K562 (cell line): ENCODE data around the gene IL24. TPM values are rescaled to one million over a fixed set of nuclear protein-coding genes. Genes with fewer than 3 reads are reported as not detected.

ENCODE experiments used
- ATAC-seq: fragments of 200-7000 bp; cut with Tn5 transposase; 3 replicates; pipeline ENCODE4 v1.9.1; 2020; ENCODE audit warnings: moderate library complexity
- BruUV-seq: library from RNA; stranded (reverse); fragments of 400-500 nt; replicated peaks from 2 replicates; lab custom pipeline; 2021; lab: Mats Ljungman, UMichigan
- CTCF ChIA-PET: fragments of 300-600 bp; formaldehyde crosslinking; extraction: SDS; loops from one replicate; lab custom pipeline; 2021; ENCODE audit warnings: low intra/inter-chr PET ratio; lab: Yijun Ruan, JAX
- POLR2A ChIA-PET: fragments of 300-600, 350-650 bp; sonication (Branson Sonifier 250); formaldehyde crosslinking; extraction: SDS; loops from one replicate; lab custom pipeline; 2021; ENCODE audit warnings: antibody characterized with exemption, inconsistent platforms; lab: Yijun Ruan, JAX
- DNase-seq, 4 experiments: peaks; one replicate each; pipeline versions ENCODE4 v3.0.0 to v3.0.0-alpha.2; 2011 to 2018; ENCODE audit warnings: low spot score in 3 of 4, mixed read lengths in 3 of 4; ENCODE audit errors: extremely low read depth in 1 of 4
- FAIRE-seq: peaks from 2 replicates; lab custom pipeline; 2011; peaks lifted over from hg19 to GRCh38; lab: Jason Lieb, UNC
- H2AFZ ChIP-seq: 2 replicates; pipeline ENCODE4 v1.6.0; 2011; ENCODE audit warnings: low read depth, low read length, control low read depth, inconsistent platforms
- H3K27ac ChIP-seq: fragments of 200-600 bp; 3 replicates; pipeline ENCODE4 v1.8.0; 2011; ENCODE audit warnings: low read depth, mild to moderate bottlenecking, control low read depth, inconsistent platforms, low read length, moderate library complexity, mixed read lengths; ENCODE audit errors: extremely low read depth
- H3K27me3 ChIP-seq, 2 experiments: fragments of 300-600 bp in 1 of 2; 2 replicates in 1 of 2; 3 replicates in 1 of 2; pipeline versions ENCODE4 v1.6.0 to v1.8.0; 2011; ENCODE audit warnings: inconsistent platforms in 2 of 2, low read length in 2 of 2, mild to moderate bottlenecking in 1 of 2, mixed read lengths in 1 of 2, moderate library complexity in 1 of 2; ENCODE audit not compliant: control insufficient read depth in 2 of 2, insufficient read depth in 2 of 2
- H3K36me3 ChIP-seq: fragments of 300-600 bp; 3 replicates; pipeline ENCODE4 v1.8.0; 2011; ENCODE audit warnings: mild to moderate bottlenecking, low read length, inconsistent platforms; ENCODE audit not compliant: control insufficient read depth, insufficient read depth
- H3K4me1 ChIP-seq, 2 experiments: fragments of 200-600 bp in 1 of 2; replicated peaks in 1 of 2; 2 replicates in 1 of 2; 3 replicates in 1 of 2; pipeline versions ENCODE4 v1.5.1 to v1.8.0; 2011; ENCODE audit warnings: inconsistent platforms in 2 of 2, low read length in 2 of 2, mild to moderate bottlenecking in 1 of 2, mixed read lengths in 1 of 2, moderate library complexity in 1 of 2; ENCODE audit not compliant: control insufficient read depth in 2 of 2, insufficient read depth in 2 of 2
- H3K4me2 ChIP-seq: 2 replicates; pipeline ENCODE4 v1.6.1; 2011; ENCODE audit warnings: low read length, control low read depth, inconsistent platforms, mixed read lengths; ENCODE audit not compliant: insufficient read depth
- H3K4me3 ChIP-seq: fragments of 200-600 bp; sonication (generic), shearing (Covaris generic); 2 replicates; pipeline ENCODE4 v1.5.1; 2016; ENCODE audit warnings: control low read depth, inconsistent platforms
- H3K79me2 ChIP-seq: fragments of 200-600 bp; 3 replicates; pipeline ENCODE4 v1.8.0; 2011; ENCODE audit warnings: low read length, inconsistent platforms; ENCODE audit not compliant: control insufficient read depth, insufficient read depth
- H3K9ac ChIP-seq, 2 experiments: 2 replicates each; pipeline versions ENCODE4 v1.6.0 to v1.6.1; 2011; ENCODE audit warnings: low read depth in 2 of 2, low read length in 2 of 2, control low read depth in 1 of 2, inconsistent platforms in 1 of 2, mild to moderate bottlenecking in 1 of 2, mixed read lengths in 1 of 2; ENCODE audit not compliant: insufficient read depth in 1 of 2
- H3K9me1 ChIP-seq: one replicate; pipeline ENCODE4 v1.6.0; 2011; ENCODE audit warnings: inconsistent platforms, mild to moderate bottlenecking, low read length, moderate library complexity; ENCODE audit not compliant: control insufficient read depth, insufficient read depth
- H3K9me3 ChIP-seq: replicated peaks from 2 replicates; pipeline ENCODE4 v1.5.1; 2011; ENCODE audit warnings: low read depth, low read length, inconsistent platforms; ENCODE audit not compliant: control insufficient read depth, insufficient read depth
- H4K20me1 ChIP-seq: replicated peaks from 2 replicates; pipeline ENCODE4 v1.6.1; 2011; ENCODE audit warnings: low read length, inconsistent platforms, mixed read lengths; ENCODE audit not compliant: control insufficient read depth, insufficient read depth
- ATF1 ChIP-seq, 2 experiments: fragments of 450-650 bp in 1 of 2; IDR thresholded peaks; 2 replicates each; pipeline ENCODE4 v1.6.1; 2016; ENCODE audit warnings: missing compliant biosample characterization in 1 of 2, missing genetic modification characterization in 1 of 2
- FOXM1 ChIP-seq, 2 experiments: fragments of 450-650 bp in 1 of 2; sonication (generic) in 1 of 2; formaldehyde crosslinking in 1 of 2; IDR thresholded peaks; 2 replicates each; pipeline versions ENCODE4 v1.6.1 to v1.9.0; 2017 to 2022; ENCODE audit warnings: low read depth in 2 of 2, mild to moderate bottlenecking in 2 of 2, missing genetic modification reagents in 1 of 2, moderate library complexity in 1 of 2
- ILK ChIP-seq: fragments of 450-650 bp; IDR thresholded peaks from 2 replicates; pipeline ENCODE4 v1.6.1; 2016; ENCODE audit warnings: missing genetic modification characterization, low read depth, mild to moderate bottlenecking, missing compliant biosample characterization, moderate library complexity, borderline replicate concordance
- MTA2 ChIP-seq: fragments of 450-650 bp; IDR thresholded peaks from 2 replicates; pipeline ENCODE4 v1.6.1; 2016; ENCODE audit warnings: low read depth
- NELFE ChIP-seq: IDR thresholded peaks from 2 replicates; pipeline ENCODE4 v1.6.1; 2011; ENCODE audit warnings: mild to moderate bottlenecking; ENCODE audit not compliant: insufficient read depth, insufficient read length
- POLR2G ChIP-seq: fragments of 200-400 bp; formaldehyde crosslinking; IDR thresholded peaks from 2 replicates; pipeline ENCODE4 v1.6.1; 2017; ENCODE audit warnings: low read depth, mild to moderate bottlenecking, antibody characterized with exemption, low read length, moderate library complexity
- SETDB1 ChIP-seq: IDR thresholded peaks from one replicate; pipeline ENCODE4 v1.6.1; 2012; ENCODE audit warnings: low read length, control low read depth, inconsistent platforms
- ZNF41 ChIP-seq: fragments of 250-450 bp; sonication (Bioruptor Pico); conservative IDR thresholded peaks from 2 replicates; pipeline ENCODE4 v1.4.0; 2020; ENCODE audit warnings: mild to moderate bottlenecking
- WGBS: fragments of 100-300 bp; shearing (Covaris generic); methylation state at CpG from one replicate; pipeline ENCODE4 v1.1.6; 2016; ENCODE audit warnings: low coverage, mixed read lengths; ENCODE audit not compliant: insufficient coverage; ENCODE audit errors: missing lambda C conversion rate; 5-methylcytosine and 5-hydroxymethylcytosine counted together
- in situ Hi-C: fragments of 300-500 bp; cut with MboI; formaldehyde crosslinking; loops from 4 replicates; pipeline ENCODE4 v1.15.0; 2018; ENCODE audit warnings: inconsistent platforms, mixed read lengths
- intact Hi-C: fragments of 100-400 bp; cut with micrococcal nuclease; formaldehyde crosslinking; loops from 2 replicates; pipeline ENCODE4 v1.14.2; 2022
- polyA plus RNA-seq, 8 experiments: library from polyadenylated mRNA; depleted of rRNA in 4 of 8; stranded (reverse) in 5 of 8; unstranded in 3 of 8; fragments of >200 nt; fragmentation: Nextera tagmentation in 2 of 8; fragmentation: Illumina TruSeq in 1 of 8; extraction: Ambion mirVana in 2 of 8; extraction: Trizol in 1 of 8; gene quantifications; 2 replicates each; pipeline versions ENCODE4 v1.2.1 to v1.2.3, GENCODE V29; 2011 to 2014; ENCODE audit warnings: inconsistent platforms in 1 of 8, missing spikeins in 1 of 8
- total RNA-seq, 7 experiments: library from RNA; depleted of rRNA in 6 of 7; stranded (reverse); fragments of >200 nt in 6 of 7; fragmentation: Illumina TruSeq in 2 of 7; extraction: Trizol in 2 of 7; gene quantifications; 2 replicates each; pipeline versions ENCODE4 v1.2.1 to v1.2.3, GENCODE V29; 2011 to 2021; ENCODE audit warnings: low replicate concordance in 1 of 7
- TF ChIP-seq, protein P1 (sequence below): fragments of 250-450 bp; sonication (Bioruptor Pico); IDR thresholded peaks from 2 replicates; pipeline ENCODE4 v1.5.0; 2021
- TF ChIP-seq, protein P2 (sequence below): fragments of 450-650 bp; formaldehyde crosslinking; IDR thresholded peaks from 2 replicates; pipeline ENCODE4 v1.4.0; 2020; ENCODE audit warnings: mild to moderate bottlenecking, mixed read lengths

IL24 gene
- total and polyA plus RNA-seq, 9 of the 15 experiments (the other 6 are each of a cell fraction or from before 2014, with no cell fraction given) = 0.04 to 0.19 TPM; not detected in 7

DNA sequence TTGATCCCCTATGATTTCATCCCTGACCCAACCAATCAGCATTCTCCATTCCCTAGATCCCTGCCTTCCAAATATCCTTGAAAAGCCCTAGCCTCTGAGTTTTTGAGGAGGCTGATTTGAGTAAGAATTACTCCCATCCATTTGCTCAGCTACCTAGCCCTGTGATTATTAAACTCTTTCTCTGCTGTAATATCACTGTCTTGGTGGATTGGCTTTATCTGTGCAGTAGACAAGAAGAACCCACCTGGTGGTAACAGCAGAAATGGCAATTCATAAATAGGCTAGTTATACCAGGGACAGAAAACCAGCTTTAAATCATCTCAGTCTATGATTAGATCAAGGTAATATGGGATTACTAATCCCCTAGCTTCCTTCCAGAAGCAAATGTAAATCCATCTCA, 18.8 kb upstream of the IL24 start (continued):
- TF ChIP-seq, protein P1, sequence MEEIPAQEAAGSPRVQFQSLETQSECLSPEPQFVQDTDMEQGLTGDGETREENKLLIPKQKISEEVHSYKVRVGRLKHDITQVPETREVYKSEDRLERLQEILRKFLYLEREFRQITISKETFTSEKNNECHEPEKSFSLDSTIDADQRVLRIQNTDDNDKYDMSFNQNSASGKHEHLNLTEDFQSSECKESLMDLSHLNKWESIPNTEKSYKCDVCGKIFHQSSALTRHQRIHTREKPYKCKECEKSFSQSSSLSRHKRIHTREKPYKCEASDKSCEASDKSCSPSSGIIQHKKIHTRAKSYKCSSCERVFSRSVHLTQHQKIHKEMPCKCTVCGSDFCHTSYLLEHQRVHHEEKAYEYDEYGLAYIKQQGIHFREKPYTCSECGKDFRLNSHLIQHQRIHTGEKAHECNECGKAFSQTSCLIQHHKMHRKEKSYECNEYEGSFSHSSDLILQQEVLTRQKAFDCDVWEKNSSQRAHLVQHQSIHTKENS (CRISPR knock-in tag) = no peak
- TF ChIP-seq, all 486 proteins: peak for 12

- H4K20me1 ChIP-seq = no peaks in the 10 kb centered on the region
- 3% methylated on average over 3 of the region's 3 CpGs for WGBS
- no peak overlapping the region for H2AFZ ChIP-seq
- FAIRE-seq = no peak
- no peak overlapping the region for H3K4me3 ChIP-seq
- H3K79me2 ChIP-seq = no peaks in the 10 kb centered on the region
- peaks cover 5 to 6% of the 10 kb centered on the region in 2 experiments; a peak in 3 of 5 replicates for H3K27me3 ChIP-seq
- no peak for DNase-seq
- no peaks in the 10 kb centered on the region for H3K9me1 ChIP-seq
- in situ Hi-C loops = no loop called here
- intact Hi-C loops = no loop called here
- no peak overlapping the region for H3K4me2 ChIP-seq
- CTCF ChIA-PET = no interaction called here
- peaks cover 8% of the 10 kb centered on the region for H3K9me3 ChIP-seq
- ATAC-seq = no peak
- H3K9ac ChIP-seq = no peak overlapping the region
- POLR2A ChIA-PET = no interaction called here
- TF ChIP-seq SETDB1 (no peak), MTA2 (no peak), FOXM1 (IDR thresholded peaks at IDR 0.05; ENCODE audit: low read depth) (no peak), FOXM1 (CRISPR knock-in tag; IDR thresholded peaks at IDR 0.05; ENCODE audit: low read depth) (no peak), ZNF41 (CRISPR knock-in tag) (no peak), ATF1 (CRISPR knock-in tag; IDR thresholded peaks at IDR 0.05) (no peak), ATF1 (tag; IDR thresholded peaks at IDR 0.05) (no peak), POLR2G (no peak), ILK (tag) (no peak), NELFE (no peak)
- TF ChIP-seq, protein P2, sequence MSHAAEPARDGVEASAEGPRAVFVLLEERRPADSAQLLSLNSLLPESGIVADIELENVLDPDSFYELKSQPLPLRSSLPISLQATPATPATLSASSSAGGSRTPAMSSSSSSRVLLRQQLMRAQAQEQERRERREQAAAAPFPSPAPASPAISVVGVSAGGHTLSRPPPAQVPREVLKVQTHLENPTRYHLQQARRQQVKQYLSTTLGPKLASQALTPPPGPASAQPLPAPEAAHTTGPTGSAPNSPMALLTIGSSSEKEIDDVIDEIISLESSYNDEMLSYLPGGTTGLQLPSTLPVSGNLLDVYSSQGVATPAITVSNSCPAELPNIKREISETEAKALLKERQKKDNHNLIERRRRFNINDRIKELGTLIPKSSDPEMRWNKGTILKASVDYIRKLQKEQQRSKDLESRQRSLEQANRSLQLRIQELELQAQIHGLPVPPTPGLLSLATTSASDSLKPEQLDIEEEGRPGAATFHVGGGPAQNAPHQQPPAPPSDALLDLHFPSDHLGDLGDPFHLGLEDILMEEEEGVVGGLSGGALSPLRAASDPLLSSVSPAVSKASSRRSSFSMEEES (CRISPR knock-in tag) = no peak; the same call in 1 of the 2 replicates
- no TSS peak for BruUV-seq
- no peak overlapping the region for H3K27ac ChIP-seq
- H3K4me1 ChIP-seq = no peaks in the 10 kb centered on the region
- H3K36me3 ChIP-seq = no peaks in the 10 kb centered on the region
These were observed 16.9 kb upstream of the IL24 start for GRCh38 chr1:206880314-206880713.
